ENCODE results near the gene SIRT3.
A peak's percentile ranks its signal among the peaks of the same experiment; 100 is the strongest.

Gene SIRT3

DNA sequence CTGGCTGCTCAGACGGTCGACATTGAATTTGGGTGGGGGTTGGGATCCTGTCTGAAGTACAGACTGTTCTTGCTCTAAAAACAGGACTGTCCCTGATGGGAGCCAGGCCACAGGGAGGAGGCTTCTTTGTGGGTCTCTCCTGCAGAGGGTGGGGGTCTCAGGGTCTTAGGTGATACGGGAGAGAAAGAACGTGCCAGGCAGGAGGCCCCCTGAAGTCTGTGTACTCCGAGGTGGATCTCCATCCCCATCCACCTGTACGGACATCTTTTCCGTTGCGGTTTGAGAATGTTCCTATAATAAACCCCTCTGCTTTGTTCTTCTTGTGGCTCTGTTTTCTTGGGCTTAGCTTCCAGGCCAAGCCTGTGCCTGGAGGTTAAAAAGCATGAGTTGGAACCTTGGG, 16.5 kb upstream of the SIRT3 start:
- Histone ChIP-seq H3K4me1 (ENCODE audit: control insufficient read depth in 1 of 2, insufficient read depth in 1 of 2, low read depth in 1 of 2, low read length in 1 of 2) (peaks cover 0 to 6% of the 10 kb centered on the region in 2 experiments), H3K4me3 (ENCODE audit: low read depth in 1 of 2, low read length in 1 of 2) (no peak overlapping the region), H3K36me3 (peaks cover 59% of the 10 kb centered on the region), H3K27ac (no peak overlapping the region), H3K9me3 (no peaks in the 10 kb centered on the region), H3K27me3 (no peaks in the 10 kb centered on the region)
- no peak for TF ChIP-seq CTCF (IDR thresholded peaks at IDR 0.05)

GRCh38 chr11:251550-251949, 15.4 kb upstream of the SIRT3 start:
- Histone ChIP-seq H3K27ac (peak overlapping the region; percentile 12), H3K9me3 (no peaks in the 10 kb centered on the region), H3K27me3 (no peaks in the 10 kb centered on the region), H3K4me3 (ENCODE audit: low read depth in 1 of 2, low read length in 1 of 2) (no peak overlapping the region), H3K36me3 (peaks cover 70% of the 10 kb centered on the region), H3K4me1 (ENCODE audit: control insufficient read depth in 1 of 2, insufficient read depth in 1 of 2, low read depth in 1 of 2, low read length in 1 of 2) (peaks cover 0 to 6% of the 10 kb centered on the region in 2 experiments)
- no peak for TF ChIP-seq CTCF (IDR thresholded peaks at IDR 0.05)

DNA sequence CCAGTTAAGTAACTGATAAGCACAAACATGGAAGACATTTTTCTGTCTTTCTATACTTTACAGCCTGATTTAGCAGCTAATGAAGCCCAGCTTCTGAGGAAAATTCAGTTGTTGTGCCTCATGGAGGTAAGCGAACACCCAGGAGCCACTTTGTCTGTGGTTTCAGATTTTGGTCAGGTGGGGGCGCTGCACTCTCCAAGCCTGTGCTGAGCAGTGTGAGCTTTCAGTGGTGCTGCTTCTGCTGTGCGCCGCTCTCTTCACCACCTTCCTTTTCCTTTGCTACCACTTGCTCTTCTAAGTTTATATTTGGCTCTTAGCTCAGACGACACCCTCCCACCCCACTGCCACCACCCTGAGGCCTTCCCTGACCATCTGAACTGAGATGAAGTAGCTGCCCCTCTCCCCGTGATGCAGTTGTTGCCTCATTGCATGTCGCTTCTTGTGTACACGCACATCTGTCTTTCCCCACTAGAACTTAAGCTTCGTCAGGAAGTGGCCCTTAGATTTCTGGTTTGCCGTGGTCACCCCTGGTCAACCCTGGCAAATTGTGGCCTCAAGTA, 14.7 kb upstream of the SIRT3 start:
- peak; percentile 84 for TF ChIP-seq CTCF (IDR thresholded peaks at IDR 0.05)
- no peaks in the 10 kb centered on the region for H3K27me3 ChIP-seq

GRCh38 chr11:250274-250673, 14.1 kb upstream of the SIRT3 start:
- no peak for TF ChIP-seq CTCF (IDR thresholded peaks at IDR 0.05)
- no peaks in the 10 kb centered on the region for H3K27me3 ChIP-seq
- peaks cover 0 to 6% of the 10 kb centered on the region in 2 experiments for H3K4me1 ChIP-seq (ENCODE audit: control insufficient read depth in 1 of 2, insufficient read depth in 1 of 2, low read depth in 1 of 2, low read length in 1 of 2)
- peaks cover 83% of the 10 kb centered on the region for H3K36me3 ChIP-seq
- H3K9me3 ChIP-seq = no peaks in the 10 kb centered on the region
- H3K27ac ChIP-seq = peak overlapping the region; percentile 53
- H3K4me3 ChIP-seq (ENCODE audit: low read depth in 1 of 2, low read length in 1 of 2) = no peak overlapping the region

More for the DNA sequence above, 14.7 kb upstream of the SIRT3 start:
- Histone ChIP-seq H3K9me3 (no peaks in the 10 kb centered on the region), H3K4me1 (ENCODE audit: control insufficient read depth in 1 of 2, insufficient read depth in 1 of 2, low read depth in 1 of 2, low read length in 1 of 2) (peaks cover 0 to 6% of the 10 kb centered on the region in 2 experiments), H3K4me3 (ENCODE audit: low read depth in 1 of 2, low read length in 1 of 2) (no peak overlapping the region), H3K27ac (peak overlapping the region; percentile 53), H3K36me3 (peaks cover 78% of the 10 kb centered on the region)

- TF ChIP-seq CTCF (IDR thresholded peaks at IDR 0.05) = no peak
- H3K4me3 ChIP-seq (ENCODE audit: low read depth in 1 of 2, low read length in 1 of 2) = no peak overlapping the region
- H3K36me3 ChIP-seq = peaks cover 95% of the 10 kb centered on the region
- no peaks in the 10 kb centered on the region for H3K27me3 ChIP-seq
- H3K9me3 ChIP-seq = no peaks in the 10 kb centered on the region
- H3K27ac ChIP-seq = no peak overlapping the region
- peaks cover 0 to 6% of the 10 kb centered on the region in 2 experiments for H3K4me1 ChIP-seq (ENCODE audit: control insufficient read depth in 1 of 2, insufficient read depth in 1 of 2, low read depth in 1 of 2, low read length in 1 of 2)
Measured at GRCh38 chr11:249062-249461, 12.9 kb upstream of the SIRT3 start.
